ENCODE data around the gene FSIP2. TPM values are rescaled to one million over a fixed set of nuclear protein-coding genes. Genes with fewer than 3 reads are reported as not detected.

Gene FSIP2
- total RNA-seq, 1 donor from 2014 or later = 0.86 TPM

GRCh38 chr2:185787227-185788145 lies 48.9 kb downstream of the FSIP2 start:
- no peaks in the 10 kb centered on the region for H3K9me3 Mint-ChIP-seq (ENCODE audit: unreplicated experiment)
- DNase-seq (ENCODE audit: low read depth) (peak; percentile 62), FAIRE-seq (no peak)
- no peaks in the 10 kb centered on the region for H3K36me3 ChIP-seq (ENCODE audit: insufficient read depth, low read length)
- no peaks in the 10 kb centered on the region for H3K36me3 Mint-ChIP-seq (ENCODE audit: low read depth, unreplicated experiment)
- H3K4me3 ChIP-seq (ENCODE audit: insufficient read depth, low read depth, low read length) = no peak overlapping the region
- H3K4me1 ChIP-seq (ENCODE audit: insufficient read depth, low read length) = no peaks in the 10 kb centered on the region
- no peaks in the 10 kb centered on the region for H3K27me3 ChIP-seq (ENCODE audit: insufficient read depth, low read length)
- H3K9ac ChIP-seq (ENCODE audit: low read length) = no peak overlapping the region
- H3K27ac Mint-ChIP-seq (ENCODE audit: unreplicated experiment) = no peak overlapping the region
- no peak overlapping the region for H3K27ac ChIP-seq (ENCODE audit: low read depth, low read length)
- H3K4me1 Mint-ChIP-seq (ENCODE audit: low read depth, unreplicated experiment) = peaks cover 2% of the 10 kb centered on the region
- H3K27me3 Mint-ChIP-seq (ENCODE audit: low read depth, unreplicated experiment) = no peaks in the 10 kb centered on the region
- no peak for TF ChIP-seq EZH2 (IDR thresholded peaks at IDR 0.05; ENCODE audit: insufficient read depth, low read length)
- TF ChIP-seq, protein P1, sequence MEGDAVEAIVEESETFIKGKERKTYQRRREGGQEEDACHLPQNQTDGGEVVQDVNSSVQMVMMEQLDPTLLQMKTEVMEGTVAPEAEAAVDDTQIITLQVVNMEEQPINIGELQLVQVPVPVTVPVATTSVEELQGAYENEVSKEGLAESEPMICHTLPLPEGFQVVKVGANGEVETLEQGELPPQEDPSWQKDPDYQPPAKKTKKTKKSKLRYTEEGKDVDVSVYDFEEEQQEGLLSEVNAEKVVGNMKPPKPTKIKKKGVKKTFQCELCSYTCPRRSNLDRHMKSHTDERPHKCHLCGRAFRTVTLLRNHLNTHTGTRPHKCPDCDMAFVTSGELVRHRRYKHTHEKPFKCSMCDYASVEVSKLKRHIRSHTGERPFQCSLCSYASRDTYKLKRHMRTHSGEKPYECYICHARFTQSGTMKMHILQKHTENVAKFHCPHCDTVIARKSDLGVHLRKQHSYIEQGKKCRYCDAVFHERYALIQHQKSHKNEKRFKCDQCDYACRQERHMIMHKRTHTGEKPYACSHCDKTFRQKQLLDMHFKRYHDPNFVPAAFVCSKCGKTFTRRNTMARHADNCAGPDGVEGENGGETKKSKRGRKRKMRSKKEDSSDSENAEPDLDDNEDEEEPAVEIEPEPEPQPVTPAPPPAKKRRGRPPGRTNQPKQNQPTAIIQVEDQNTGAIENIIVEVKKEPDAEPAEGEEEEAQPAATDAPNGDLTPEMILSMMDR (IDR thresholded peaks at IDR 0.05; ENCODE audit: insufficient read depth, low read depth, low read length) = no peak
- H3K4me2 ChIP-seq (ENCODE audit: low read length) = no peak overlapping the region
- no peaks in the 10 kb centered on the region for H3K79me2 ChIP-seq (ENCODE audit: insufficient read depth, low read length)
- no peak overlapping the region for H3K4me3 Mint-ChIP-seq (ENCODE audit: unreplicated experiment)
- H4K20me1 ChIP-seq (ENCODE audit: insufficient read depth, low read length) = no peaks in the 10 kb centered on the region
- H3K9me3 ChIP-seq (ENCODE audit: insufficient read depth, low read depth, low read length) = no peaks in the 10 kb centered on the region
- no peak overlapping the region for H2AFZ ChIP-seq (ENCODE audit: low read depth, low read length)

DNA sequence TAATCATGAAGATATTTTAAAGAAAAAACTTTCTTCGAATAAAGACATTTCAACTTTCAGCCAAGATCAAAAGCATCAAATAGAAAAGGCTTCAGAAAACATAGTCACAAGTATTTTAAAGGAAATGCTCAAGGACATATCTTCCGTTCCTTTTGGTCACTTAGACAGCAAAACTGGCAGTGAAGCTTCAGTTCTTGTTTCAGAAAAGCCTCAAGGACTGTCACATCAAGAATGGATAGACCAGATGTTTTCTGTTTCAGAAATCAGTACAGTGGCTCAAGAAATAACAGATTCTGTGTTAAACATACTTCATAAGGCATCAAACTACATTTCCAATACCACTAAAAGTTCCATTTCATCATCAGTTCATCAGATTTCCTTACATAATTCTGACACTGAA lies 51.8 kb downstream of the FSIP2 start:
- H3K27me3 Mint-ChIP-seq (ENCODE audit: low read depth, unreplicated experiment) = no peaks in the 10 kb centered on the region
- Histone ChIP-seq H4K20me1 (ENCODE audit: insufficient read depth, low read length) (no peaks in the 10 kb centered on the region), H3K4me1 (ENCODE audit: insufficient read depth, low read length) (no peaks in the 10 kb centered on the region), H3K79me2 (ENCODE audit: insufficient read depth, low read length) (no peaks in the 10 kb centered on the region), H3K4me2 (ENCODE audit: low read length) (no peak overlapping the region), H3K4me3 (ENCODE audit: insufficient read depth, low read depth, low read length) (no peak overlapping the region), H2AFZ (ENCODE audit: low read depth, low read length) (no peak overlapping the region), H3K27me3 (ENCODE audit: insufficient read depth, low read length) (no peaks in the 10 kb centered on the region), H3K27ac (ENCODE audit: low read depth, low read length) (no peak overlapping the region), H3K9ac (ENCODE audit: low read length) (no peak overlapping the region), H3K9me3 (ENCODE audit: insufficient read depth, low read depth, low read length) (no peaks in the 10 kb centered on the region), H3K36me3 (ENCODE audit: insufficient read depth, low read length) (no peaks in the 10 kb centered on the region)
- peaks cover 8% of the 10 kb centered on the region for H3K4me1 Mint-ChIP-seq (ENCODE audit: low read depth, unreplicated experiment)
- H3K27ac Mint-ChIP-seq (ENCODE audit: unreplicated experiment) = no peak overlapping the region
- H3K9me3 Mint-ChIP-seq (ENCODE audit: unreplicated experiment) = no peaks in the 10 kb centered on the region
- no peaks in the 10 kb centered on the region for H3K36me3 Mint-ChIP-seq (ENCODE audit: low read depth, unreplicated experiment)
- DNase-seq (ENCODE audit: low read depth) = no peak
- TF ChIP-seq, protein P1 (IDR thresholded peaks at IDR 0.05; ENCODE audit: insufficient read depth, low read depth, low read length) = no peak
- no peak for TF ChIP-seq EZH2 (IDR thresholded peaks at IDR 0.05; ENCODE audit: insufficient read depth, low read length)
- FAIRE-seq = no peak
- no peak overlapping the region for H3K4me3 Mint-ChIP-seq (ENCODE audit: unreplicated experiment)
